HK-2 (cell line): ENCODE measurements around the gene ZFP36.
A peak's percentile ranks its signal among the peaks of the same experiment; 100 is the strongest.

Source experiments
- DNase-seq: peaks from one replicate; pipeline ENCODE4 v3.0.0-alpha.2; 2018; ENCODE audit not compliant: unreplicated experiment

The ZFP36 gene

GRCh38 chr19:39384839-39385568 lies 21.6 kb upstream of the ZFP36 start:
- DNase-seq, result no peak

DNA sequence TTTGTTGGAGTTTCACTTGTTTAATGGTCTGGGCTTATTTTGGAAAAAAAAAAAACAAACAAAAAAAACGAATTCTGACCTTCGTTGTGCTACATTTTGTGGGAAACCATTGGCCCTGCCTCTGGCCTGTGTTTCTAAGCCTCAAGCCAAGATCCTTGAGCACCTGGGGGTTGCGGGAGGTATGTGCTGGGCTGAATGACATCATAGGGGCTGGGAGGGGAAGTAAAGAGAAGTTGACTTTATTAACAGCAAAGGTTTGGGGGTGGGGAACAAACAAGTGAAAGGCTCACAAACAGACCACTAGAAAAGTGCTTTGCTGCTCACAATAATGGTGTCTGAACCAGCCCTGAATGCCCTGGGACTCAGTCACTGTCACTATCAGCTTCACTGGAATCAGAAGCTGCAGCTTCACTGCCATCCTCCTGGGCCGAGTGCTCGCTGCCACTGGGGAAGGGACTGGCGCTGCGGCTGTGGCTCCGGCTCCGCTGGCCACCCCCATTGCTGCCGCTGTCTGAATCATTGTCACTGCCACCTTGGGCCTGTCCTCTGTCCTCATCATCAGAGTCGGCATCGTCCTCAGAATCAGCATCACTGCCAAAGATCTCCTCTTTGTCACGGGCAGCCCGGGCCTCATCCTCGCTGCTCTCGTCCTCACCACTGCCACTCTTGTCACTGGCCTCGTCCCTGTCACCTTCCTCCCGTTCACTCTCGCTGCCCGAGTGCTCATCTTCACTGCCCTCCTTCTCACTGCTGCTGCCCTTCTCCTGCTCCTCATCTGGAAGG lies 20.8 kb upstream of the ZFP36 start:
- no peak for DNase-seq

DNA sequence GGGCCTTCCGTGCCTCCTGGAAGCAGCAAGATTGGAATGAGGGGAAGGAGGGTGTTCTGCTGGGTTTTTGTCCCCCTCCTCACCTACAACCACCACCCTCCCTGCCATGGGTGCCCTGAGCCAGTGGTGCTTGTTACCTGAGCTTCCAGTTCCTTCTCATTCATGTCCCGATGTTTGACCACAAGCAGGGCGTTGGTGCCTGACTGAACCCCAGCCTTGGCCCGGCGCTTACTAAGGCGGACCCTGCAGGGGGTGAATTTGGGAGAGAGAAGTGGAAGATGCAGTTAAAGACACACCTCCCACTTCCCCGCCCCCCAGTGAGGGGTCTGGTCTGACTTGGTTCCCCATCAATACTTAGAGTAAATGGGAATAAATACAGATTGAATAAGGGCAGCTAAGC lies 20.1 kb upstream of the ZFP36 start:
- no peak for DNase-seq

- DNase-seq, result no peak
These were observed 18.0 kb upstream of the ZFP36 start for GRCh38 chr19:39388657-39389056.

GRCh38 chr19:39389631-39390414 lies 16.8 kb upstream of the ZFP36 start:
- no peak for DNase-seq

- no peak for DNase-seq
These were observed 16.2 kb upstream of the ZFP36 start for GRCh38 chr19:39390451-39390750.

GRCh38 chr19:39390751-39391437 lies 15.8 kb upstream of the ZFP36 start, which contains the start of the genes MED29 and PAF1:
MED29 (plus strand) TSS chr19:39391378; CDS start chr19:39391423, 45 bp downstream.
PAF1 (minus strand) TSS chr19:39391106; CDS start chr19:39390864, 242 bp downstream.
- DNase-seq, result peak; percentile 97

DNA sequence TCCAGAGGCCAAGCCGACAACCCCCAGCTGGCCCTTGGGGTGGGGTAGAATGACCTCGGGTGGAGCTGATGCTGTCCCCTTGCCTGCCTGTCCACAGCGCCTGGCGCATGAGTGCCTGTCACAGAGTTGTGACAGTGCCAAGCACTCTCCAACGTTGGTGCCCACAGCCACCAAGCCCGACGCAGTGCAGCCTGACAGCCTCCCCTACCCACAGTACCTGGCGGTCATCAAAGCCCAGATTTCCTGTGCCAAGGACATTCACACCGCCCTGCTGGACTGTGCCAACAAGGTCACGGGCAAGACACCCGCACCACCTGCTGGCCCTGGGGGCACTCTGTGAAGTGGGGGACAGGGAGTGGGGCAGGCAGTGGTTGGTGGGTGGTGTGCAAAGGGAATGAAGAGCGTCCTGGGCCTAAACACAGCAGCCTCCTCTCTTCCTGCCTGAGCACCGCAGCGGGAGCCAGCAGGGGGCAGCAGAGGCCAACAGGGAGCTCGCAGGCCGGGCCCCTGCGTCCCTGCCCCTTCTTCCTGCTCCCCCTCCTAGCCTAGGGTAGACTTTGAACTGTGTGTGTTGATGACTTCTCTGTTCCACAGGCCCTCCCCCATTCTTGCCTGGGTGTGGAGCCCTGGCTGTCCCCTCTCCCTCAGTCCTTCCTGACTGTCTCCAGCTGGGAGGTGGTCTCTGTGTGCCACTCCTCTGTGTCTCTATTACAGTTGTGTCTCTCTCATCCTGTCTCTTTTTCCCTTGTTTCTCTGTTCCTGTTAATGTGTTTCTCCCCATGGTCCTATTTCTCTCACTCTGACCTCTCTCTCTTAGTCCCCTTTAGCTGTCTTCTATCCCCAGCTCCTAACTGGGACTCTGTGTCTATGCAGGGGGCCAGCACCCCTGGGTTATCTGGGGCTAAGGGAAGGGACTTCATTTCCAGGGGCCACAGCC lies 9.0 kb upstream of the ZFP36 start:
- DNase-seq, result peak; percentile 81

GRCh38 chr19:39398297-39398864 lies 8.3 kb upstream of the ZFP36 start:
- DNase-seq, result no peak

GRCh38 chr19:39399668-39400050 lies 7.0 kb upstream of the ZFP36 start:
- DNase-seq, result no peak

GRCh38 chr19:39400061-39400460 lies 6.6 kb upstream of the ZFP36 start:
- no peak for DNase-seq

DNA sequence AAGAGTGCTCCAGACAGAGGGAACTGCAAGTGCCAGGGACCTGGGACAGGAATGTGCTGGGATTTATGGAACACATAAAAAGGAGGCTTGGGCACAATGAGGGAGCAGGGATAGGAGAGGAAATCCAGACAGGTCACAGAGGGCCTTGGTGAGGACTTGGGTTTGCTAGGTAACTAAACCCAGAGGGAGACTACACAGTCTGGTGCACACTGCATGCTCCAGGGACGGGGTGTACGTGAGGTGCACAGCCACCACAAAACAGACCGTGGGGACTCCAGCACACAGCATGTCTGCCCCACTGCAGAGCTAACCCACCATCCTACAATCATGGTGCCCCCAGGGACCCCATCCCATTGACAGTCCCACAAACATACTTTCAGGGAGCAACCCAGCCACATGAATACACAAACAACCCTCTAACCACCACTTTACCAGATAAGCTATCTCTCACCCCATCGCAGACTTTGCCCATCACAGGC lies 5.5 kb upstream of the ZFP36 start:
- no peak for DNase-seq

DNA sequence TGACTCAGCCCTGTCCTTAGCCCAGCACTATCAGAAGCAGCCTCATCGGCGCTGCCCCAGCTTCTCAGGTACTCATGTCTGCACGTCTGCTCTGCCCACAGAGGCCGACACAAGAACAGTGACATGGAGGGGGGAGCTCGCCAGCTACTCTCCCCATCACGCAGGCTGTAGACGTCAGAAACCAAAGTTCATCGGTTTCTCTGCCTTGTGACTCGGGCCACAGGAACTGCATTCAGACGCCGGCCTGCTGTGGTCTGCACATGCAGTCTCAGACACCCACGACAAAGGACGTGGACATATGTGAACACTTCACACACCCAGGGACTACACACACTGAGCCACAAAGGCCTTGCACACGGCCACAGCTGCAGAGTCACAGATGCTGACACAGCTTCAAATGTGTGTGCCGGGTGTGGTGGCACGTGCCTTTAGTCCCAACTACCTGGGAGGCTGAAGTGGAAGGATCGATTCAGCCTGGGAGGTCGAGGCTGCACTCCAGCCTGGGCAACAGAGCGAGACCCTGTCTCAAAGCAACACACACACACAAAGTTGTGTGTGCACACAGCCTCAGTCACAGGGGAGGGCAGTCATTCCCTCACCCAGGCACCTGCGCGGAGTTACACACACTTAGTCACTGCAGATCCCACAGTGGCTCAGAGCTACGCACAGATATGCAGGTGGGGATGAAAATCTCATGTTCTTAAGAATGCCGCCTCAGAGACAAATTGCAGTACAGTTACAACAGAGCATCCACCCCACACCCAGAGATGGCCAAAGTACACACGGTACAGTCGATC lies 4.9 kb upstream of the ZFP36 start:
- DNase-seq, result peak; percentile 75

- peak; percentile 79 for DNase-seq
These were observed 4.0 kb upstream of the ZFP36 start for GRCh38 chr19:39402346-39403300.

DNA sequence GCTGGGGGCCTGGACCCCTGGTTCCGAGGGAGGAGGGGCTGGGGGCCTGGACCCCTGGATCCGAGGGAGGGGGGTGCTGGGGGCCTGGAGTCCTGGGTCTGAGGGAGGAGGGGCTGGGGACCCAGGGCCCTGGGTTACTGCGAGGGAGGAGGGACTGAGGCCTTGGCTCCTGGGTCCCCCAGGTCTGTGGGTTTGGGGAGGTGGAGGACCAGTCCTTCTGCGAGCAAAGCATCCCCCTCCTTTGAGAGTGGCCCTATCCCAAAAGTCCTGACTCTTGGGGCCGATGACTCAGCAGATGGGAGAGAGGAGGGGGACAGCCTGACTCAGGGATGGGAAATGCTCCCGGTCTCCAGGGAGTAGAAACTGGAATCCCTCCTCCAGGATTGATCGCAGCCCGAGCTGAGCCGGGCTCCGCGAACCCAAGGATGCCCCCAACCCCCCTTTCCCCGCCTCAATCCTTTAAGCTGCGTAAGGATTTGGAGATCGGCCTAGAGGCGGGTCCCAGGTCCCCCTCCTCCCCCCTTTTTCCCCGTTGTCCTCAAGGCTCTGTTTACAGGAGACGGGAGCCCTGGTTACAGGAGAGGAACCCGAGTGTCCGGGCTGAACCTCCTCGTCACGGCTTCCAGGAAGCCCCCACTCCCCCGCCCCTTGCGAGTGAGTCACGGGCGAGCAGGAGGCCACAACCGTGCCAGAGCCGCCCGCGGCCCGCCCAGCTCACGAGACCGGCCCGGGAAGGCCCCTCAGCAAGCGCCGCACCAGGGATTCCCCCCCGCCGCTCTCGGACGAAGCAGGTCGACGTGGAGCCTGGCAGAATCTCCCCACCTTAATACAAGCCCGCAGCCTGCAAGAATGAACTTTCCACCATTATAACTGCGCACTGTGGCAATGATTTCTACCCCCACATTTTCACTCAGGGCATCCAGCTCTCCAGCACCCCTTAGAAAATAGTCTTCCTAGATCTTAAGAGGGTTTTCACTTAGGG lies 3.0 kb upstream of the ZFP36 start:
- DNase-seq, result peak; percentile 91

DNA sequence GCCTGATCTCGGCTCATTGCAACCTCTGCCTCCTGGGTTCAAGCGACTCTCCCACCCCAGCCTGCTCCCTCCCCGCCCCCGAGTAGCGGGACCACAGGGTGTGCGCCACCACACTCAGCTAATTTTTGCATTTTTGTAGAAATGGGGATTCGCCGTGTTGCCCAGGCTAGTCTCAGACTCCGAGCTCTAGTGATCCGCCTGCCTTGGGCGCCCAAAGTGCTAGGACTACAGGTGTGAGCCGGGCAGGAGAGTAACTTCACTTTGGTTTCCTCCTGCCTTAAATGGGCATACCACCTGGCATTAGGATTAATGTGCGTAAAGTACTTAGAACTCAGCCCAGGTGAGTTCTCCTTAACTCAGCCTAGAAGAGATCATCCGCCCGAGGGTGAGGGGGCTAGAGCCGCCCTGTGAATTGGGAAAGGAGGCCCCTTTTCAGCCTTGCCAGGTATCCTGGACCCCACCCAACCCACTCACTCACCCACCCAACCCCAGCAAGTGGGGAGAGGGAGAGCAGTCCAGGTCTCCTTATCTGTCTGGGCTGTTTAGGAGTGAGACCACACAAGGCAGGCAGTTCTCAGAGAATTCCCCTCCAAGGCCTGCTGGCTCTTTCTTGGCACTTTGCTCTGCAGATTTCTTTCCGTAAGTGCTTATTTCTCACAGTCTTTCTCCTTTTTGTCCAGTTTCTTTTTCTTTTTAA lies 1.2 kb upstream of the ZFP36 start:
- DNase-seq, result no peak
